HG03108 (cell line): Measurements from ENCODE around the gene COL15A1.
"Not testable (repeated sequence)": the region's sequence is repeated elsewhere in the genome, so short reads cannot be mapped to it uniquely, and the experiment has no call there.

ENCODE experiments used
- ATAC-seq: cut with Tn5 transposase; IDR thresholded peaks from one replicate; pipeline ENCODE4 v1.9.1; 2021; ENCODE audit warnings: moderate library complexity; ENCODE audit not compliant: unreplicated experiment

The COL15A1 gene

GRCh38 chr9:98943682-98944056 is at the start of gene COL15A1:
TSS of gene COL15A1 (plus strand) at chr9:98943907. CDS start at chr9:98944062, 155 bp downstream.
- ATAC-seq: no peak

- no peak for ATAC-seq
These were observed 49.5 kb upstream of the COL15A1 start for GRCh38 chr9:98894171-98894570.

- no peak for ATAC-seq
These were observed 48.9 kb upstream of the COL15A1 start for GRCh38 chr9:98894761-98895160.

GRCh38 chr9:98896632-98897031 is 47.1 kb upstream of the COL15A1 start:
- no peak for ATAC-seq

- ATAC-seq: no peak
These were observed 46.0 kb upstream of the COL15A1 start for GRCh38 chr9:98897745-98898144.

GRCh38 chr9:98899408-98900056 is 44.2 kb upstream of the COL15A1 start:
- no peak for ATAC-seq

- ATAC-seq: no peak
These were observed 43.5 kb upstream of the COL15A1 start for GRCh38 chr9:98900244-98900643.

GRCh38 chr9:98900725-98901124 is 43.0 kb upstream of the COL15A1 start:
- ATAC-seq: no peak

GRCh38 chr9:98901843-98902242 is 41.9 kb upstream of the COL15A1 start:
- not testable (repeated sequence) for ATAC-seq

- no peak for ATAC-seq
These were observed 41.2 kb upstream of the COL15A1 start for GRCh38 chr9:98902516-98902915.

- no peak for ATAC-seq
These were observed 40.8 kb upstream of the COL15A1 start for GRCh38 chr9:98902925-98903324.

- ATAC-seq: no peak
These were observed 39.7 kb upstream of the COL15A1 start for GRCh38 chr9:98903961-98904411.

GRCh38 chr9:98905015-98905414 is 38.7 kb upstream of the COL15A1 start:
- ATAC-seq: no peak

- ATAC-seq: no peak
These were observed 37.2 kb upstream of the COL15A1 start for GRCh38 chr9:98906273-98907040.

GRCh38 chr9:98907055-98907454 is 36.7 kb upstream of the COL15A1 start:
- no peak for ATAC-seq

GRCh38 chr9:98908897-98909634 is 34.6 kb upstream of the COL15A1 start:
- no peak for ATAC-seq

- ATAC-seq: no peak
These were observed 33.8 kb upstream of the COL15A1 start for GRCh38 chr9:98909935-98910334.

GRCh38 chr9:98911042-98911441 is 32.7 kb upstream of the COL15A1 start:
- no peak for ATAC-seq

GRCh38 chr9:98911738-98912137 is 32.0 kb upstream of the COL15A1 start:
- ATAC-seq: not testable (repeated sequence)

GRCh38 chr9:98912450-98912849 is 31.3 kb upstream of the COL15A1 start:
- no peak for ATAC-seq

- no peak for ATAC-seq
These were observed 30.7 kb upstream of the COL15A1 start for GRCh38 chr9:98913044-98913443.

- no peak for ATAC-seq
These were observed 30.0 kb upstream of the COL15A1 start for GRCh38 chr9:98913705-98914104.
